ENCODE data around the gene LTB4R2.

GRCh38 chr14:24278424-24278823, 31.5 kb upstream of the LTB4R2 start:
- TF ChIP-seq, protein P1, sequence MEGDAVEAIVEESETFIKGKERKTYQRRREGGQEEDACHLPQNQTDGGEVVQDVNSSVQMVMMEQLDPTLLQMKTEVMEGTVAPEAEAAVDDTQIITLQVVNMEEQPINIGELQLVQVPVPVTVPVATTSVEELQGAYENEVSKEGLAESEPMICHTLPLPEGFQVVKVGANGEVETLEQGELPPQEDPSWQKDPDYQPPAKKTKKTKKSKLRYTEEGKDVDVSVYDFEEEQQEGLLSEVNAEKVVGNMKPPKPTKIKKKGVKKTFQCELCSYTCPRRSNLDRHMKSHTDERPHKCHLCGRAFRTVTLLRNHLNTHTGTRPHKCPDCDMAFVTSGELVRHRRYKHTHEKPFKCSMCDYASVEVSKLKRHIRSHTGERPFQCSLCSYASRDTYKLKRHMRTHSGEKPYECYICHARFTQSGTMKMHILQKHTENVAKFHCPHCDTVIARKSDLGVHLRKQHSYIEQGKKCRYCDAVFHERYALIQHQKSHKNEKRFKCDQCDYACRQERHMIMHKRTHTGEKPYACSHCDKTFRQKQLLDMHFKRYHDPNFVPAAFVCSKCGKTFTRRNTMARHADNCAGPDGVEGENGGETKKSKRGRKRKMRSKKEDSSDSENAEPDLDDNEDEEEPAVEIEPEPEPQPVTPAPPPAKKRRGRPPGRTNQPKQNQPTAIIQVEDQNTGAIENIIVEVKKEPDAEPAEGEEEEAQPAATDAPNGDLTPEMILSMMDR (IDR thresholded peaks at IDR 0.05), result no peak
- no peak for TF ChIP-seq POLR2A (IDR thresholded peaks at IDR 0.05)

Data from heart left ventricle (tissue), 13 donors.